ENCODE data around the gene CSKMT. TPM values are rescaled to one million over a fixed set of nuclear protein-coding genes. Genes with fewer than 3 reads are reported as not detected.

CSKMT gene
- total and polyA plus RNA-seq, 2 donors (not counting 1 experiment from before 2014, with no cell fraction given) = 39.0 to 57.3 TPM

GRCh38 chr11:62716816-62717215 lies 51.7 kb downstream of the CSKMT start:
- H3K27ac Mint-ChIP-seq = no peak overlapping the region
- Histone ChIP-seq H3K4me3 (ENCODE audit: control extremely low read depth in 1 of 5, extremely low read depth in 1 of 5, insufficient read depth in 1 of 5, low read depth in 2 of 5, low read length in 4 of 5) (no peak overlapping the region), H3K36me3 (replicated peaks in 1 of 2; ENCODE audit: control extremely low read depth in 1 of 2, control insufficient read depth in 1 of 2, extremely low read depth in 1 of 2, insufficient read depth in 2 of 2, low read length in 1 of 2) (peaks cover 6 to 92% of the 10 kb centered on the region in 2 experiments), H4K20me1 (ENCODE audit: control insufficient read depth, insufficient read depth, low read length, poor library complexity, severe bottlenecking) (peaks cover 15% of the 10 kb centered on the region), H3K27ac (ENCODE audit: low read length in 2 of 2) (no peak overlapping the region), H3K4me1 (ENCODE audit: control insufficient read depth in 2 of 2, insufficient read depth in 2 of 2, low read length in 2 of 2) (peaks cover 0 to 5% of the 10 kb centered on the region in 2 donors), H3K79me2 (ENCODE audit: control insufficient read depth, insufficient read depth, low read length) (peaks cover 62% of the 10 kb centered on the region), H3K27me3 (replicated peaks in 1 of 4; ENCODE audit: control extremely low read depth in 1 of 4, control insufficient read depth in 3 of 4, insufficient read depth in 4 of 4, low read length in 3 of 4) (no peaks in the 10 kb centered on the region), H3K9me3 (ENCODE audit: control extremely low read depth in 1 of 3, control insufficient read depth in 2 of 3, insufficient read depth in 1 of 3, low read length in 2 of 3) (no peaks in the 10 kb centered on the region), H3K9ac (ENCODE audit: low read length) (no peak overlapping the region), H3K4me2 (replicated peaks; ENCODE audit: low read depth, low read length, poor library complexity, severe bottlenecking) (no peak overlapping the region), H2AFZ (ENCODE audit: insufficient read depth, low read depth, low read length, poor library complexity, severe bottlenecking) (no peak overlapping the region)
- 95% methylated on average over 10 of the region's 11 CpGs for whole genome bisulfite sequencing (ENCODE audit: insufficient coverage)
- H3K27me3 Mint-ChIP-seq = no peaks in the 10 kb centered on the region
- ATAC-seq (ENCODE audit: low read depth) = no peak
- H3K4me3 Mint-ChIP-seq = no peak overlapping the region
- peaks cover 21% of the 10 kb centered on the region for H3K4me1 Mint-ChIP-seq
- ChIA-PET CTCF (no interaction called here), POLR2A (no interaction called here)
- no peak for DNase-seq
- intact Hi-C loops (cut with micrococcal nuclease) = no loop called here
- no peaks in the 10 kb centered on the region for H3K9me3 Mint-ChIP-seq (ENCODE audit: insufficient read depth)
- TF ChIP-seq CTCF (IDR thresholded peaks at IDR 0.05) (no peak), EZH2 (IDR thresholded peaks at IDR 0.05; ENCODE audit: borderline replicate concordance, insufficient read depth, low read depth, low read length, poor library complexity, severe bottlenecking) (no peak)

Small RNAs within 50 kb of the gene (small RNA-seq; reads per million reads assigned to genes)
- not detected for gene SNORA57 (ENCODE audit: insufficient read length, low read depth, low replicate concordance)

Other genes with a start within 250 kb of the CSKMT start
- gene SCGB1A1, start 246.3 kb upstream of the CSKMT start, total RNA-seq = not detected in 2 replicates
- gene SCGB1A1, start 246.3 kb upstream of the CSKMT start, polyA plus RNA-seq = not detected in 2 replicates
- 228 and 229 TPM in 2 replicates for gene AHNAK, start 118.5 kb upstream of the CSKMT start, total RNA-seq
- gene AHNAK, start 118.5 kb upstream of the CSKMT start, polyA plus RNA-seq = 58.1 and 63.7 TPM in 2 replicates
- gene EEF1G, start 91.4 kb upstream of the CSKMT start, total RNA-seq = 1,778 and 1,867 TPM in 2 replicates
- 1,359 and 1,582 TPM in 2 replicates for gene EEF1G, start 91.4 kb upstream of the CSKMT start, polyA plus RNA-seq
- 33.8 and 47.7 TPM in 2 replicates for gene TUT1, start 73.8 kb upstream of the CSKMT start, total RNA-seq
- 31.1 and 31.6 TPM in 2 replicates for gene TUT1, start 73.8 kb upstream of the CSKMT start, polyA plus RNA-seq
- 127 and 139 TPM in 2 replicates for gene MTA2, start 63.4 kb upstream of the CSKMT start, total RNA-seq
- gene MTA2, start 63.4 kb upstream of the CSKMT start, polyA plus RNA-seq = 37.2 and 46.9 TPM in 2 replicates
- gene EML3, start 52.5 kb upstream of the CSKMT start, total RNA-seq = 127 and 135 TPM in 2 replicates
- gene EML3, start 52.5 kb upstream of the CSKMT start, polyA plus RNA-seq = 128 and 170 TPM in 2 replicates
- 0.68 and 2.0 TPM in 2 replicates for gene ROM1, start 52.1 kb upstream of the CSKMT start, total RNA-seq
- 1.3 and 1.7 TPM in 2 replicates for gene ROM1, start 52.1 kb upstream of the CSKMT start, polyA plus RNA-seq
- 63.1 and 66.6 TPM in 2 replicates for gene B3GAT3, start 43.3 kb upstream of the CSKMT start, total RNA-seq
- gene B3GAT3, start 43.3 kb upstream of the CSKMT start, polyA plus RNA-seq = 88.9 and 89.3 TPM in 2 replicates
- 190 and 204 TPM in 2 replicates for gene GANAB, start 18.7 kb upstream of the CSKMT start, total RNA-seq
- gene GANAB, start 18.7 kb upstream of the CSKMT start, polyA plus RNA-seq = 98.7 and 139 TPM in 2 replicates
- 21.3 and 22.7 TPM in 2 replicates for gene INTS5, start 12.0 kb upstream of the CSKMT start, total RNA-seq
- 8.7 and 14.3 TPM in 2 replicates for gene INTS5, start 12.0 kb upstream of the CSKMT start, polyA plus RNA-seq
- 48.1 and 52.0 TPM in 2 replicates for gene C11orf98, start 102 bp upstream of the CSKMT start, total RNA-seq
- gene C11orf98, start 102 bp upstream of the CSKMT start, polyA plus RNA-seq = 41.5 and 46.3 TPM in 2 replicates
- gene UQCC3, start 6.4 kb downstream of the CSKMT start, total RNA-seq = 6.5 and 8.9 TPM in 2 replicates
- gene UQCC3, start 6.4 kb downstream of the CSKMT start, polyA plus RNA-seq = 2.8 and 5.6 TPM in 2 replicates
- 32.5 and 33.3 TPM in 2 replicates for gene LBHD1, start 7.0 kb downstream of the CSKMT start, total RNA-seq
- gene LBHD1, start 7.0 kb downstream of the CSKMT start, polyA plus RNA-seq = 19.3 and 23.3 TPM in 2 replicates
- gene UBXN1, start 13.8 kb downstream of the CSKMT start, total RNA-seq = 186 and 193 TPM in 2 replicates
- gene UBXN1, start 13.8 kb downstream of the CSKMT start, polyA plus RNA-seq = 180 and 289 TPM in 2 replicates
- gene LRRN4CL, start 24.2 kb downstream of the CSKMT start, total RNA-seq = 0.15 and 0.25 TPM in 2 replicates
- gene LRRN4CL, start 24.2 kb downstream of the CSKMT start, polyA plus RNA-seq = 0.03 TPM in 1 of 2 replicates, not detected in the other
- gene BSCL2, start 42.1 kb downstream of the CSKMT start, total RNA-seq = 49.2 and 56.3 TPM in 2 replicates
- 38.5 TPM in 2 replicates for gene BSCL2, start 42.1 kb downstream of the CSKMT start, polyA plus RNA-seq
- 0.95 and 2.1 TPM in 2 replicates for gene GNG3, start 42.4 kb downstream of the CSKMT start, total RNA-seq
- gene GNG3, start 42.4 kb downstream of the CSKMT start, polyA plus RNA-seq = 5.5 and 8.0 TPM in 2 replicates
- 70.4 and 78.2 TPM in 2 replicates for gene HNRNPUL2, start 62.1 kb downstream of the CSKMT start, total RNA-seq
- 14.6 and 15.7 TPM in 2 replicates for gene HNRNPUL2, start 62.1 kb downstream of the CSKMT start, polyA plus RNA-seq
- gene TTC9C, start 63.2 kb downstream of the CSKMT start, total RNA-seq = 56.3 and 57.9 TPM in 2 replicates
- 33.5 and 36.7 TPM in 2 replicates for gene TTC9C, start 63.2 kb downstream of the CSKMT start, polyA plus RNA-seq
- gene ZBTB3, start 88.8 kb downstream of the CSKMT start, total RNA-seq = 22.0 and 24.8 TPM in 2 replicates
- gene ZBTB3, start 88.8 kb downstream of the CSKMT start, polyA plus RNA-seq = 3.8 and 8.7 TPM in 2 replicates
- gene POLR2G, start 96.3 kb downstream of the CSKMT start, total RNA-seq = 76.8 and 78.7 TPM in 2 replicates
- gene POLR2G, start 96.3 kb downstream of the CSKMT start, polyA plus RNA-seq = 113 and 129 TPM in 2 replicates
- gene TAF6L, start 106.1 kb downstream of the CSKMT start, total RNA-seq = 43.2 and 48.2 TPM in 2 replicates
- gene TAF6L, start 106.1 kb downstream of the CSKMT start, polyA plus RNA-seq = 28.2 and 75.1 TPM in 2 replicates
- 62.3 and 71.5 TPM in 2 replicates for gene TMEM179B, start 122.1 kb downstream of the CSKMT start, total RNA-seq
- 43.2 and 64.3 TPM in 2 replicates for gene TMEM179B, start 122.1 kb downstream of the CSKMT start, polyA plus RNA-seq
- gene TMEM223, start 126.7 kb downstream of the CSKMT start, total RNA-seq = 15.6 and 16.2 TPM in 2 replicates
- 6.0 and 12.0 TPM in 2 replicates for gene TMEM223, start 126.7 kb downstream of the CSKMT start, polyA plus RNA-seq
- gene NXF1, start 140.1 kb downstream of the CSKMT start, total RNA-seq = 161 TPM in 2 replicates
- gene NXF1, start 140.1 kb downstream of the CSKMT start, polyA plus RNA-seq = 242 and 262 TPM in 2 replicates
- gene STX5, start 166.7 kb downstream of the CSKMT start, total RNA-seq = 98.1 and 99.1 TPM in 2 replicates
- gene STX5, start 166.7 kb downstream of the CSKMT start, polyA plus RNA-seq = 41.0 and 42.1 TPM in 2 replicates
- 1.1 TPM in 1 of 2 replicates, not detected in the other for gene TEX54, start 167.5 kb downstream of the CSKMT start, total RNA-seq
- gene TEX54, start 167.5 kb downstream of the CSKMT start, polyA plus RNA-seq = not detected in 2 replicates
- 131 and 136 TPM in 2 replicates for gene WDR74, start 174.3 kb downstream of the CSKMT start, total RNA-seq
- gene WDR74, start 174.3 kb downstream of the CSKMT start, polyA plus RNA-seq = 122 and 148 TPM in 2 replicates
- gene SLC3A2, start 215.6 kb downstream of the CSKMT start, total RNA-seq = 148 and 175 TPM in 2 replicates
- 92.0 and 102 TPM in 2 replicates for gene SLC3A2, start 215.6 kb downstream of the CSKMT start, polyA plus RNA-seq